Ishikawa (cell line): ENCODE measurements around the gene RAI1.

Source experiments
- CEBPB ChIP-seq: IDR thresholded peaks from 2 replicates; pipeline ENCODE4 v1.6.1; 2012
- CREB1 ChIP-seq: IDR thresholded peaks from 2 replicates; pipeline ENCODE4 v1.6.1; 2012; ENCODE audit warnings: low read depth
- EGR1 ChIP-seq: IDR thresholded peaks from 2 replicates; pipeline ENCODE4 v1.6.1; 2012
- EP300 ChIP-seq: IDR thresholded peaks from 2 replicates; pipeline ENCODE4 v1.6.1; 2012; ENCODE audit warnings: borderline replicate concordance
- FOXM1 ChIP-seq: IDR thresholded peaks from 2 replicates; pipeline ENCODE4 v1.6.1; 2012; ENCODE audit warnings: low read depth, borderline replicate concordance
- NFIC ChIP-seq: IDR thresholded peaks from 2 replicates; pipeline ENCODE4 v1.6.1; 2012
- RAD21 ChIP-seq: IDR thresholded peaks from 2 replicates; pipeline ENCODE4 v1.6.1; 2012; ENCODE audit warnings: low read depth
- TAF1 ChIP-seq: IDR thresholded peaks from 2 replicates; pipeline ENCODE4 v1.6.1; 2012; ENCODE audit warnings: low read depth, mild to moderate bottlenecking
- TCF12 ChIP-seq: IDR thresholded peaks from 2 replicates; pipeline ENCODE4 v1.6.1; 2012; ENCODE audit warnings: low read depth
- TEAD4 ChIP-seq: IDR thresholded peaks from 2 replicates; pipeline ENCODE4 v1.6.1; 2012
- YY1 ChIP-seq: IDR thresholded peaks from 2 replicates; pipeline ENCODE4 v1.6.1; 2012; ENCODE audit warnings: low read depth
- ZBTB7A ChIP-seq: IDR thresholded peaks from 2 replicates; pipeline ENCODE4 v1.6.1; 2012; ENCODE audit warnings: low read depth
- TF ChIP-seq, protein P1 (sequence below): IDR thresholded peaks from 2 replicates; pipeline ENCODE4 v1.6.1; 2012
- TF ChIP-seq, protein P2 (sequence below): IDR thresholded peaks from 2 replicates; pipeline ENCODE4 v1.6.1; 2012
- TF ChIP-seq, protein P3 (sequence below): IDR thresholded peaks from 2 replicates; pipeline ENCODE4 v1.6.1; 2012; ENCODE audit warnings: low read depth, mild to moderate bottlenecking

The RAI1 gene

DNA sequence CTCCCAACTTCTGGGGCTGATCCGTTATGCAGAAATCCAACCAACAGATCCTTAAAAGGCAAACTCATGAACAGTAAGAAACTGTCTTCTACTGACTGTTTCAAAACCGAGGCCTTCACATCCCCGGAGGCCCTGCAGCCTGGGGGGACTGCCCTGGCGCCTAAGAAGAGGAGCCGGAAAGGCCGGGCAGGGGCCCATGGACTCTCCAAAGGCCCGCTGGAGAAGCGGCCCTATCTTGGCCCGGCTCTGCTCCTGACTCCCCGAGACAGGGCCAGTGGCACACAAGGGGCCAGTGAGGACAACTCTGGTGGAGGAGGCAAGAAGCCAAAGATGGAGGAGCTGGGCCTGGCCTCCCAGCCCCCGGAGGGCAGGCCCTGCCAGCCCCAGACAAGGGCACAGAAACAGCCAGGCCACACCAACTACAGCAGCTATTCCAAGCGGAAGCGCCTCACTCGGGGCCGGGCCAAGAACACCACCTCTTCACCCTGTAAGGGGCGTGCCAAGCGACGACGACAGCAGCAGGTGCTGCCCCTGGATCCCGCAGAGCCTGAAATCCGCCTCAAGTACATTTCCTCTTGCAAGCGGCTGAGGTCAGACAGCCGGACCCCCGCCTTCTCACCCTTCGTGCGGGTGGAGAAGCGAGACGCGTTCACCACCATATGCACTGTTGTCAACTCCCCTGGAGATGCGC, 116.0 kb downstream of the RAI1 start:
- no peak for TF ChIP-seq FOXM1
- TF ChIP-seq CEBPB = no peak
- TF ChIP-seq TEAD4 = no peak
- no peak for TF ChIP-seq TAF1
- TF ChIP-seq, protein P1, sequence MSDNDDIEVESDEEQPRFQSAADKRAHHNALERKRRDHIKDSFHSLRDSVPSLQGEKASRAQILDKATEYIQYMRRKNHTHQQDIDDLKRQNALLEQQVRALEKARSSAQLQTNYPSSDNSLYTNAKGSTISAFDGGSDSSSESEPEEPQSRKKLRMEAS = no peak
- no peak for TF ChIP-seq CREB1
- TF ChIP-seq EP300 = no peak
- no peak for TF ChIP-seq ZBTB7A
- TF ChIP-seq NFIC = no peak
- TF ChIP-seq, protein P2, sequence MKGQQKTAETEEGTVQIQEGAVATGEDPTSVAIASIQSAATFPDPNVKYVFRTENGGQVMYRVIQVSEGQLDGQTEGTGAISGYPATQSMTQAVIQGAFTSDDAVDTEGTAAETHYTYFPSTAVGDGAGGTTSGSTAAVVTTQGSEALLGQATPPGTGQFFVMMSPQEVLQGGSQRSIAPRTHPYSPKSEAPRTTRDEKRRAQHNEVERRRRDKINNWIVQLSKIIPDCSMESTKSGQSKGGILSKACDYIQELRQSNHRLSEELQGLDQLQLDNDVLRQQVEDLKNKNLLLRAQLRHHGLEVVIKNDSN = no peak
- no peak for TF ChIP-seq EGR1
- no peak for TF ChIP-seq TCF12
- TF ChIP-seq YY1 = no peak
- TF ChIP-seq, protein P3, sequence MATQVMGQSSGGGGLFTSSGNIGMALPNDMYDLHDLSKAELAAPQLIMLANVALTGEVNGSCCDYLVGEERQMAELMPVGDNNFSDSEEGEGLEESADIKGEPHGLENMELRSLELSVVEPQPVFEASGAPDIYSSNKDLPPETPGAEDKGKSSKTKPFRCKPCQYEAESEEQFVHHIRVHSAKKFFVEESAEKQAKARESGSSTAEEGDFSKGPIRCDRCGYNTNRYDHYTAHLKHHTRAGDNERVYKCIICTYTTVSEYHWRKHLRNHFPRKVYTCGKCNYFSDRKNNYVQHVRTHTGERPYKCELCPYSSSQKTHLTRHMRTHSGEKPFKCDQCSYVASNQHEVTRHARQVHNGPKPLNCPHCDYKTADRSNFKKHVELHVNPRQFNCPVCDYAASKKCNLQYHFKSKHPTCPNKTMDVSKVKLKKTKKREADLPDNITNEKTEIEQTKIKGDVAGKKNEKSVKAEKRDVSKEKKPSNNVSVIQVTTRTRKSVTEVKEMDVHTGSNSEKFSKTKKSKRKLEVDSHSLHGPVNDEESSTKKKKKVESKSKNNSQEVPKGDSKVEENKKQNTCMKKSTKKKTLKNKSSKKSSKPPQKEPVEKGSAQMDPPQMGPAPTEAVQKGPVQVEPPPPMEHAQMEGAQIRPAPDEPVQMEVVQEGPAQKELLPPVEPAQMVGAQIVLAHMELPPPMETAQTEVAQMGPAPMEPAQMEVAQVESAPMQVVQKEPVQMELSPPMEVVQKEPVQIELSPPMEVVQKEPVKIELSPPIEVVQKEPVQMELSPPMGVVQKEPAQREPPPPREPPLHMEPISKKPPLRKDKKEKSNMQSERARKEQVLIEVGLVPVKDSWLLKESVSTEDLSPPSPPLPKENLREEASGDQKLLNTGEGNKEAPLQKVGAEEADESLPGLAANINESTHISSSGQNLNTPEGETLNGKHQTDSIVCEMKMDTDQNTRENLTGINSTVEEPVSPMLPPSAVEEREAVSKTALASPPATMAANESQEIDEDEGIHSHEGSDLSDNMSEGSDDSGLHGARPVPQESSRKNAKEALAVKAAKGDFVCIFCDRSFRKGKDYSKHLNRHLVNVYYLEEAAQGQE = no peak
- TF ChIP-seq RAD21 = no peak

DNA sequence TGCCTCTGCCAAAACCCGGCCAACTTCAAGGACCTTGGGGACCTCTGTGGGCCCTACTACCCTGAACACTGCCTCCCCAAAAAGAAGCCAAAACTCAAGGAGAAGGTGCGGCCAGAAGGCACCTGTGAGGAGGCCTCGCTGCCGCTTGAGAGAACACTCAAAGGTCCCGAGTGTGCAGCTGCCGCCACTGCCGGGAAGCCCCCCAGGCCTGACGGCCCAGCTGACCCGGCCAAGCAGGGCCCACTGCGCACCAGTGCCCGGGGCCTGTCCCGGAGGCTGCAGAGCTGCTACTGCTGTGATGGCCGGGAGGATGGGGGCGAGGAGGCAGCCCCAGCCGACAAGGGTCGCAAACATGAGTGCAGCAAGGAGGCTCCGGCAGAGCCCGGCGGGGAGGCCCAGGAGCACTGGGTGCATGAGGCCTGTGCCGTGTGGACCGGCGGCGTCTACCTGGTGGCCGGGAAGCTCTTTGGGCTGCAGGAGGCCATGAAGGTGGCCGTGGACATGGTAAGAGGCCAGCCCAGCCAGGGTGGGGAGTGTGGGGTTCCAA, 116.8 kb downstream of the RAI1 start:
- TF ChIP-seq TAF1 = no peak
- TF ChIP-seq FOXM1 = no peak
- TF ChIP-seq ZBTB7A = no peak
- no peak for TF ChIP-seq EGR1
- no peak for TF ChIP-seq TCF12
- no peak for TF ChIP-seq EP300
- no peak for TF ChIP-seq CEBPB
- TF ChIP-seq, protein P3 = no peak
- TF ChIP-seq YY1 = no peak
- TF ChIP-seq TEAD4 = no peak
- TF ChIP-seq CREB1 = no peak
- no peak for TF ChIP-seq NFIC
- TF ChIP-seq, protein P1 = no peak
- TF ChIP-seq, protein P2 = no peak
- TF ChIP-seq RAD21 = no peak

DNA sequence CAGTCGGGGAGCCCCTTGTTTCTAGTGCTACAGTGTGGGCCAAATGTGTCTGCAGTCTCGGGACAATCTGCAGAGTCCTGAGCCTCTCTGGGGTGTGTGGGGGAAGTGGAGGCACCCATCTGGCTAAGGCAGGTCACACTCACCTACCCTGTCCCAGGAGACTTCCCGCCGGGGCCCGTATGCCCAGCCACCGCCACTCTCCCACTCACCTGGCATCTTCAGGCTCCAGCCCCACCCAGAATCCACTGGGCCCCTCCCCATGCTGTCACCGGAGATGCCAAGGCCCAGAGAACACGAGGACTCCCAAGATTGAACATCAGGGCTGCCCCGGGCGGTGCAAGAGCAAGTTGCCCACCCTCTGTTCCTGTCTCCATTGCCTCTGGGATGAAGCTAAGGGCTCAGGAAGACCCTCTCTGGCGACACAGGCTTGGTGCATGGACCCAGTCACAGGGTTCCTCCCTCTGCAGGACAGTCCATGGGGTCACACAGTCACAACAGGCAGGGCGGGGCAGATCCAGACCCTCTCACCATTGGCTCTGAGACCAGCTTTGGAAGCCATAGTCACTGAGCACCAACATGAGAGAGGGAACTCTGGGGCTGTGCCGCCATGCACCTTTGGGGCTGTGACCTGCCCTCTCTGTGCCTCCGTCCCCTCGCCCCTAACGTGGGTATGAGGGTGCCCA, 117.5 kb downstream of the RAI1 start:
- TF ChIP-seq EGR1 = no peak
- TF ChIP-seq, protein P1 = no peak
- TF ChIP-seq EP300 = no peak
- TF ChIP-seq FOXM1 = no peak
- TF ChIP-seq, protein P3 = no peak

DNA sequence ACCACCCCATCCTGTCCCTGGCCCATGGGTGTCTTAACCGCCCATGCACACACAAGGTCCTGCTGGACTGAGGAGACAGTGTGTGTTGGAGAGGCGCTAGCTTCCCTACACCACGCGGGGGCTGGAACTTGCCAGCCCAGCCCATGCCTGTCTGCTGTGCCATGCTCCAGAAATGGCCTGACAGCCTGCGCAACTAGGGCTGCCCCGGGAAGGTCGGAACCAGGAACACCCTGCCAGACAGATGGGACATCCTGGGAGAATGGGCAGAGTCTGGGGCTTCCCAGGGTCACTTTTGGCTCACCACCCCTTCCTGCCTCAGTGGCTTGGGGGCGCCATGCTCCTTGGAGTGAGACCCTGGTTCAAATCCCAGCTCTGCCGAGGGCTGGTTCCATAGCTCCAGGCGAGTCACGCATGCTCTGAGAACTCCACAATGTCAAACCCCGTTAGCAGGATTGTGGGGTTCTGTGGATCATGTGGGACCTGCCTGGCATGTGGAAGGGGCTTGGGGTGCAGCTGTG, 119.3 kb downstream of the RAI1 start:
- TF ChIP-seq EGR1 (no peak), EP300 (no peak), RAD21 (no peak; the same call in 1 of the 2 replicates), YY1 (no peak), TEAD4 (no peak), CEBPB (no peak), TCF12 (no peak), ZBTB7A (no peak), TAF1 (no peak), CREB1 (no peak)
- TF ChIP-seq, protein P2 = no peak
- TF ChIP-seq, protein P1 = no peak
- TF ChIP-seq, protein P3 = no peak
